Mammary epithelial cell (primary cell): ENCODE measurements around the gene CCDC85C.

ENCODE experiments used
- EZH2 ChIP-seq: IDR thresholded peaks from 2 replicates; pipeline ENCODE4 v1.6.1; 2012; ENCODE audit warnings: low read length, inconsistent platforms, borderline replicate concordance
- TF ChIP-seq, protein P1 (sequence below), 2 donors: IDR thresholded peaks in 1 of 2; conservative IDR thresholded peaks in 1 of 2; 2 replicates each; pipeline ENCODE4 v1.5.1; 2011 to 2012; ENCODE audit warnings: inconsistent platforms in 2 of 2, low read length in 2 of 2, mild to moderate bottlenecking in 2 of 2, control low read depth in 1 of 2, low read depth in 1 of 2; ENCODE audit not compliant: insufficient read depth in 1 of 2; ENCODE audit errors: extremely low read depth in 1 of 2

DNA sequence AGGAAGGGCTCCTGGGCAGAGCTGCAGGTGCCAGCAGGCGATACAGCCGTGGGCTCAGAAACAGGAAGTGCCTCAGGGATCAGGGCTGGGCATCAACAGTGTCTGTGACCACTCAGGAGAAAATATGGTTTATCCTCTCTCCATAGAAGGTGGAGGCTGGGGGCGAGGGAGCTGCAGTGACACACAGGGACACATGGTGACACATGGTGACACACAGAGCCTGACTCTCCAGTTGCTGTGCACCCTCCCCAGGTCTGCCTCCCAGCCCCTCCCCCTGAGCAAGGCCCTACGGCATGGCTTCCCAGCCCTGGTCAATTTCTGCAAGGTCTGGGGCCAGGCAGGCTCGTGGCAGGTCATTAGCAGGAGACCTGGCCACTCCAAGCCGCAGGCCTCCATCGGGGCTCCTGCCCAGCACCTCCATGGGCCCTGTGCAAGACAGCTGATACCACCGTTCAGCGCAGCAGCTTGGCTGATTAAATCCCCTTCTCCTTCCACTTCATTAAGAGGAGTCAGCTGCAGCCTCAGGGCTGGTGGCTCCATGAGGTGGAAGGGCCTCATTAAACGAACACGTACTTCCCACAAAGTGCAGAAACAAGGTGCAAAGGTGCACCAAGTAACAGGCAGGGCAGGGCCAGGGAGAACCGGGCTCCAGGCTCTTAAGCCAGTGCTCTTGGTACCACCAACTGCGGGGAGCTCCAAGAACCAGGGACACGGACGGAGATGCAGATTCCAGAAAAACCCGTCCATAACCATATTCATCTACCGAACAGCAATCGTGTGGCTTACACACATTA, 62.1 kb downstream of the CCDC85C start:
- TF ChIP-seq, protein P1, sequence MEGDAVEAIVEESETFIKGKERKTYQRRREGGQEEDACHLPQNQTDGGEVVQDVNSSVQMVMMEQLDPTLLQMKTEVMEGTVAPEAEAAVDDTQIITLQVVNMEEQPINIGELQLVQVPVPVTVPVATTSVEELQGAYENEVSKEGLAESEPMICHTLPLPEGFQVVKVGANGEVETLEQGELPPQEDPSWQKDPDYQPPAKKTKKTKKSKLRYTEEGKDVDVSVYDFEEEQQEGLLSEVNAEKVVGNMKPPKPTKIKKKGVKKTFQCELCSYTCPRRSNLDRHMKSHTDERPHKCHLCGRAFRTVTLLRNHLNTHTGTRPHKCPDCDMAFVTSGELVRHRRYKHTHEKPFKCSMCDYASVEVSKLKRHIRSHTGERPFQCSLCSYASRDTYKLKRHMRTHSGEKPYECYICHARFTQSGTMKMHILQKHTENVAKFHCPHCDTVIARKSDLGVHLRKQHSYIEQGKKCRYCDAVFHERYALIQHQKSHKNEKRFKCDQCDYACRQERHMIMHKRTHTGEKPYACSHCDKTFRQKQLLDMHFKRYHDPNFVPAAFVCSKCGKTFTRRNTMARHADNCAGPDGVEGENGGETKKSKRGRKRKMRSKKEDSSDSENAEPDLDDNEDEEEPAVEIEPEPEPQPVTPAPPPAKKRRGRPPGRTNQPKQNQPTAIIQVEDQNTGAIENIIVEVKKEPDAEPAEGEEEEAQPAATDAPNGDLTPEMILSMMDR (conservative IDR thresholded peaks at IDR 0.05 in 1 of 2, IDR thresholded peaks at IDR 0.05 in 1 of 2; ENCODE audit: extremely low read depth in 1 of 2, insufficient read depth in 1 of 2, low read depth in 1 of 2, low read length in 2 of 2): no peak
- TF ChIP-seq EZH2: no peak
